HTERT RPE-1 (cell line): Measurements from ENCODE around the gene MS4A13.
"Not testable (repeated sequence)": the region's sequence is repeated elsewhere in the genome, so short reads cannot be mapped to it uniquely, and the experiment has no call there.

Source experiments
- in situ Hi-C: fragments of 300-500 bp; cut with MboI; formaldehyde crosslinking; loops from 4 replicates; pipeline ENCODE4 v1.14.3; 2020; ENCODE audit warnings: low sequenced_read_pairs

Gene MS4A13

GRCh38 chr11:60515144-60515855, at the start of gene MS4A13:
Gene MS4A13, plus strand, starts transcription at chr11:60515392. Its CDS starts 2,692 bp downstream, at chr11:60518084.
- in situ Hi-C loops = no loop called here

GRCh38 chr11:60468829-60469228, 46.4 kb upstream of the MS4A13 start:
- in situ Hi-C loops = no loop called here

GRCh38 chr11:60469723-60470122, 45.5 kb upstream of the MS4A13 start:
- in situ Hi-C loops = no loop called here

GRCh38 chr11:60477035-60477445, 38.2 kb upstream of the MS4A13 start:
- in situ Hi-C loops = no loop called here

GRCh38 chr11:60482361-60482760, 32.8 kb upstream of the MS4A13 start:
- in situ Hi-C loops = no loop called here

GRCh38 chr11:60485987-60486386, 29.2 kb upstream of the MS4A13 start:
- in situ Hi-C loops = no loop called here

- in situ Hi-C loops = no loop called here
Observed at GRCh38 chr11:60492488-60493009, 22.6 kb upstream of the MS4A13 start, which contains the start of gene MS4A12. Gene MS4A12, plus strand, starts transcription at chr11:60492778. Its CDS starts 4,541 bp downstream, at chr11:60497319.

GRCh38 chr11:60493454-60493853, 21.7 kb upstream of the MS4A13 start:
- in situ Hi-C loops = no loop called here

- in situ Hi-C loops = no loop called here
Observed at GRCh38 chr11:60498399-60498798, 16.8 kb upstream of the MS4A13 start.

GRCh38 chr11:60498853-60499252, 16.3 kb upstream of the MS4A13 start:
- in situ Hi-C loops = no loop called here

- in situ Hi-C loops = no loop called here
Observed at GRCh38 chr11:60500276-60500910, 14.8 kb upstream of the MS4A13 start.

- in situ Hi-C loops = no loop called here
Observed at GRCh38 chr11:60502221-60502775, 12.9 kb upstream of the MS4A13 start.

GRCh38 chr11:60504219-60504905, 10.8 kb upstream of the MS4A13 start:
- in situ Hi-C loops = no loop called here

- in situ Hi-C loops = not testable (repeated sequence)
Observed at GRCh38 chr11:60509609-60510008, 5.6 kb upstream of the MS4A13 start.

GRCh38 chr11:60510209-60510608, 5.0 kb upstream of the MS4A13 start:
- in situ Hi-C loops = not testable (repeated sequence)

GRCh38 chr11:60511393-60511792, 3.8 kb upstream of the MS4A13 start:
- in situ Hi-C loops = no loop called here

- in situ Hi-C loops = no loop called here
Observed at GRCh38 chr11:60512651-60513225, 2.5 kb upstream of the MS4A13 start.

GRCh38 chr11:60513496-60514460, 1.4 kb upstream of the MS4A13 start:
- in situ Hi-C loops = no loop called here

- in situ Hi-C loops = no loop called here
Observed at GRCh38 chr11:60528465-60528864, 13.3 kb downstream of the MS4A13 start.

- in situ Hi-C loops = no loop called here
Observed at GRCh38 chr11:60528934-60529333, 13.7 kb downstream of the MS4A13 start.
